ENCODE data around the gene BTBD6. TPM values are rescaled to one million over a fixed set of nuclear protein-coding genes. Genes with fewer than 3 reads are reported as not detected.

BTBD6 gene
- total and polyA plus RNA-seq, 12 donors: 28.1 to 58.2 (median 32.7) TPM

GRCh38 chr14:105210266-105211025 is 37.9 kb upstream of the BTBD6 start:
- TF ChIP-seq CTCF (IDR thresholded peaks at IDR 0.05): no peak
- ATAC-seq (no peak), DNase-seq (peak in 1 of 2 donors; percentile 9)
- H3K4me1 ChIP-seq: peaks cover 8 to 22% (median 18%) of the 10 kb centered on the region in 9 donors
- H3K27me3 ChIP-seq: no peaks in the 10 kb centered on the region
- 91 to 94% methylated on average over 30 of the region's 30 CpGs for WGBS, 2 donors
- no peak overlapping the region for H3K4me3 ChIP-seq
- intact Hi-C loops (cut with DNase I): loop anchor here in 1 of 10 donors (10.0 kb wide), 1 partner anchor 54 kb away; no protein-coding TSS in a partner anchor
- no peak overlapping the region for H3K27ac ChIP-seq
- H3K36me3 ChIP-seq: peaks cover 0 to 50% (median 7%) of the 10 kb centered on the region in 9 donors
- H3K9me3 ChIP-seq: no peaks in the 10 kb centered on the region

GRCh38 chr14:105211086-105211757 is 37.1 kb upstream of the BTBD6 start:
- Histone ChIP-seq H3K27ac (no peak overlapping the region), H3K4me1 (peaks cover 5 to 15% (median 10%) of the 10 kb centered on the region in 9 donors), H3K9me3 (no peaks in the 10 kb centered on the region), H3K27me3 (no peaks in the 10 kb centered on the region), H3K4me3 (no peak overlapping the region), H3K36me3 (peaks cover 0 to 50% (median 7%) of the 10 kb centered on the region in 9 donors)
- ATAC-seq (no peak), DNase-seq (peak in 1 of 2 donors; percentile 12)
- intact Hi-C loops (cut with DNase I): loop anchor here in 1 of 10 donors (10.0 kb wide), 1 partner anchor 54 kb away; no protein-coding TSS in a partner anchor
- 94 to 95% methylated on average over 23 of the region's 23 CpGs for WGBS, 2 donors
- no peak for TF ChIP-seq CTCF (IDR thresholded peaks at IDR 0.05)

GRCh38 chr14:105211758-105212089 is 36.6 kb upstream of the BTBD6 start:
- intact Hi-C loops (cut with DNase I): loop anchor here in 1 of 10 donors (10.0 kb wide), 1 partner anchor 53 kb away; no protein-coding TSS in a partner anchor
- TF ChIP-seq CTCF (IDR thresholded peaks at IDR 0.05): no peak
- Histone ChIP-seq H3K4me1 (peaks cover 5 to 12% (median 9%) of the 10 kb centered on the region in 9 donors), H3K27me3 (no peaks in the 10 kb centered on the region), H3K9me3 (no peaks in the 10 kb centered on the region), H3K27ac (no peak overlapping the region), H3K36me3 (peaks cover 0 to 54% (median 7%) of the 10 kb centered on the region in 9 donors), H3K4me3 (no peak overlapping the region)
- WGBS, 2 donors: 83 to 89% methylated on average over 9 of the region's 9 CpGs
- DNase-seq (no peak), ATAC-seq (no peak)

GRCh38 chr14:105212541-105213300 is 35.6 kb upstream of the BTBD6 start:
- H3K27ac ChIP-seq: no peak overlapping the region
- peaks cover 0 to 64% (median 15%) of the 10 kb centered on the region in 9 donors for H3K36me3 ChIP-seq
- 87 to 92% methylated on average over 18 of the region's 18 CpGs for WGBS, 2 donors
- intact Hi-C loops (cut with DNase I): loop anchor here in 2 of 10 donors (1.0 to 10.0 kb wide), 2 partner anchors 52 to 315 kb away; no protein-coding TSS in a partner anchor
- H3K9me3 ChIP-seq: no peaks in the 10 kb centered on the region
- no peak overlapping the region for H3K4me3 ChIP-seq
- no peak for TF ChIP-seq CTCF (IDR thresholded peaks at IDR 0.05)
- DNase-seq (no peak), ATAC-seq (no peak)
- peaks cover 0 to 2% (median 0%) of the 10 kb centered on the region in 9 donors for H3K4me1 ChIP-seq
- no peaks in the 10 kb centered on the region for H3K27me3 ChIP-seq
